ENCODE results near the gene DOCK9. TPM values are rescaled to one million over a fixed set of nuclear protein-coding genes. Genes with fewer than 3 reads are reported as not detected.

Gene DOCK9
- total and polyA plus RNA-seq, 2 donors (not counting 3 experiments of a cell fraction or from before 2014, with no cell fraction given) = 147 to 323 TPM

DNA sequence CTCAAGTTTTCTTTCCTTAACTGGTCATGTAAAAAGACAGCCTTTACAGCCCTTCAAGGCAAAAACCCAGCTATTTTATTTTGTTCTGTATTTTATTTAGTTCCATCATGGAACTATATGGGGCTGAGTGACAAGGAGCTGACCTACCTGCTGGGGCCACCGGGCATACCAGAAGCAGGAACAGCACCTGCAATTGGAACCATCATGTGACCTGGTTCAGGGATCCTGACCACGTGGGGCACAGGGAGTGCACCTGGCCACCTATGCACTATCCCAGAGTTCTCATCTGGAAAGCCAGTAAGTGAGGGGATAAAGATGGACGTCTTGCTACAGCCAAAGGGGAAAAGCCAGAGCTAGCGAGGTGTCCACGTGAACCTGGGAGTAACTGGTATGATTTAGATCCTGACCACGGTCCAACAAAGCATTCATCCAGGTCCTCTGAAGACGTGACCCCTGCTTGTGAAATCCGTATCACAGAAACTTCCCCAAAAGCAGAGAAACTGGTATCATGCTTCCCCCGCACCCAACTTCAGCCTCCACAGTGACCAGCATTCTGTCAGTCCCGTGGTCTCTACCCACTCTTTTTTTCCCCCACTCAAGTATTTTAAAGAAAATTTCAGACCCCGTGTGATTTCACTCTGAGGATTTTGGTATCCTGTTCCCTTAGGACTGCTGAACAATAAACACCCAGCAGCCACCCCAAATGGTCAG lies 184.9 kb downstream of the DOCK9 start:
- no peak overlapping the region for H2AFZ ChIP-seq (ENCODE audit: low read depth, low read length)
- ChIA-PET POLR2A (no interaction called here), CTCF (no interaction called here)
- dilution Hi-C loops (cut with MboI; ENCODE audit: extremely low pct_ligation_motif_present, low sequenced_read_pairs) = no loop called here
- H3K27ac ChIP-seq (ENCODE audit: insufficient read depth, low read depth, low read length) = no peak overlapping the region
- no peak overlapping the region for H3K4me2 ChIP-seq (ENCODE audit: insufficient read depth, low read length)
- DNase-seq (ENCODE audit: low read depth, low spot score) (no peak), FAIRE-seq (no peak)
- H3K79me2 ChIP-seq (ENCODE audit: control insufficient read depth, insufficient read depth, low read length) = no peaks in the 10 kb centered on the region
- no peaks in the 10 kb centered on the region for H3K9me1 ChIP-seq (replicated peaks; ENCODE audit: control insufficient read depth, extremely low read depth, insufficient read depth, low read length)
- H4K20me1 ChIP-seq (replicated peaks; ENCODE audit: control insufficient read depth, extremely low read depth, insufficient read depth, low read length) = no peaks in the 10 kb centered on the region
- intact Hi-C loops (cut with micrococcal nuclease) = no loop called here
- H3K9me3 ChIP-seq (replicated peaks; ENCODE audit: control insufficient read depth, insufficient read depth, low read length) = no peaks in the 10 kb centered on the region
- no peaks in the 10 kb centered on the region for H3K4me1 ChIP-seq (ENCODE audit: control insufficient read depth, extremely low read depth, insufficient read depth, low read length)
- H3K27me3 ChIP-seq (ENCODE audit: control insufficient read depth in 2 of 2, insufficient read depth in 2 of 2, low read length in 2 of 2) = no peaks in the 10 kb centered on the region
- no TSS peak for BruUV-seq (replicated peaks)
- H3K9ac ChIP-seq (replicated peaks; ENCODE audit: extremely low read depth, insufficient read depth, low read length) = no peak overlapping the region
- no peak overlapping the region for H3K4me3 ChIP-seq (replicated peaks in 1 of 3; ENCODE audit: insufficient read depth in 1 of 3, low read depth in 1 of 3, low read length in 3 of 3)
- peaks cover 20 to 33% of the 10 kb centered on the region in 2 experiments for H3K36me3 ChIP-seq (ENCODE audit: control insufficient read depth in 2 of 2, extremely low read depth in 1 of 2, insufficient read depth in 2 of 2, low read length in 2 of 2)
- no peak for TF ChIP-seq EZH2 (IDR thresholded peaks at IDR 0.05; ENCODE audit: borderline replicate concordance, low read depth, low read length, severe bottlenecking)
- no peak for TF ChIP-seq POLR2A (IDR thresholded peaks at IDR 0.05; ENCODE audit: low read depth, low read length)
- TF ChIP-seq, protein P1, sequence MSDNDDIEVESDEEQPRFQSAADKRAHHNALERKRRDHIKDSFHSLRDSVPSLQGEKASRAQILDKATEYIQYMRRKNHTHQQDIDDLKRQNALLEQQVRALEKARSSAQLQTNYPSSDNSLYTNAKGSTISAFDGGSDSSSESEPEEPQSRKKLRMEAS (IDR thresholded peaks at IDR 0.05; ENCODE audit: insufficient read depth, insufficient read length) = no peak
- TF ChIP-seq, protein P2, sequence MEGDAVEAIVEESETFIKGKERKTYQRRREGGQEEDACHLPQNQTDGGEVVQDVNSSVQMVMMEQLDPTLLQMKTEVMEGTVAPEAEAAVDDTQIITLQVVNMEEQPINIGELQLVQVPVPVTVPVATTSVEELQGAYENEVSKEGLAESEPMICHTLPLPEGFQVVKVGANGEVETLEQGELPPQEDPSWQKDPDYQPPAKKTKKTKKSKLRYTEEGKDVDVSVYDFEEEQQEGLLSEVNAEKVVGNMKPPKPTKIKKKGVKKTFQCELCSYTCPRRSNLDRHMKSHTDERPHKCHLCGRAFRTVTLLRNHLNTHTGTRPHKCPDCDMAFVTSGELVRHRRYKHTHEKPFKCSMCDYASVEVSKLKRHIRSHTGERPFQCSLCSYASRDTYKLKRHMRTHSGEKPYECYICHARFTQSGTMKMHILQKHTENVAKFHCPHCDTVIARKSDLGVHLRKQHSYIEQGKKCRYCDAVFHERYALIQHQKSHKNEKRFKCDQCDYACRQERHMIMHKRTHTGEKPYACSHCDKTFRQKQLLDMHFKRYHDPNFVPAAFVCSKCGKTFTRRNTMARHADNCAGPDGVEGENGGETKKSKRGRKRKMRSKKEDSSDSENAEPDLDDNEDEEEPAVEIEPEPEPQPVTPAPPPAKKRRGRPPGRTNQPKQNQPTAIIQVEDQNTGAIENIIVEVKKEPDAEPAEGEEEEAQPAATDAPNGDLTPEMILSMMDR (IDR thresholded peaks at IDR 0.05; ENCODE audit: extremely low read depth in 1 of 2, insufficient read depth in 1 of 2, low read depth in 1 of 2, low read length in 2 of 2) = no peak
- no peak for TF ChIP-seq MYC (IDR thresholded peaks at IDR 0.05; ENCODE audit: low read depth, low read length)
- TF ChIP-seq FOS (IDR thresholded peaks at IDR 0.05; ENCODE audit: borderline replicate concordance, insufficient read depth, low read length) = no peak
- no peak for TF ChIP-seq GATA2 (IDR thresholded peaks at IDR 0.05; ENCODE audit: insufficient read depth, insufficient read length, low read depth, low read length)
- TF ChIP-seq POLR2AphosphoS5 (IDR thresholded peaks at IDR 0.05; ENCODE audit: insufficient read depth, low read depth, low read length) = no peak
- no peak for TF ChIP-seq JUN (IDR thresholded peaks at IDR 0.05; ENCODE audit: borderline replicate concordance, insufficient read depth, insufficient read length, low read depth)

All from endothelial cell of umbilical vein (primary cell).